PC-3 (cell line): Measurements from ENCODE around the gene CLRN3. TPM values are rescaled to one million over a fixed set of nuclear protein-coding genes. Genes with fewer than 3 reads are reported as not detected.

Source experiments
- ATAC-seq: fragments of 200-7000 bp; cut with Tn5 transposase; 2 replicates; pipeline ENCODE4 v1.9.1; 2020; ENCODE audit warnings: mild to moderate bottlenecking, moderate library complexity
- BruUV-seq: library from RNA; stranded (reverse); fragments of 400-500 nt; replicated peaks from 2 replicates; lab custom pipeline; 2021; lab: Mats Ljungman, UMichigan
- CTCF ChIA-PET: fragments of 300-600 bp; sonication (Branson Sonifier 250); formaldehyde crosslinking; loops from one replicate; lab custom pipeline; 2022; ENCODE audit warnings: antibody characterized with exemption; lab: Charles Lee
- POLR2A ChIA-PET: fragments of 300-600 bp; sonication (Branson Sonifier 250); formaldehyde crosslinking; loops from one replicate; lab custom pipeline; 2022; ENCODE audit warnings: antibody characterized with exemption; ENCODE audit not compliant: unreplicated experiment; lab: Charles Lee
- DNase-seq: peaks from one replicate; pipeline ENCODE4 v3.0.0-alpha.2; 2015
- H2AFZ ChIP-seq: fragments of 300-600 bp; sonication (generic); 2 replicates; pipeline ENCODE4 v1.6.0; 2016; ENCODE audit warnings: antibody characterized with exemption, low read length
- H3F3A ChIP-seq: fragments of 300-600 bp; sonication (generic); one replicate; pipeline ENCODE4 v1.6.0; 2017; ENCODE audit warnings: antibody characterized with exemption, low read length, control low read depth, mild to moderate bottlenecking; ENCODE audit not compliant: unreplicated experiment
- H3K27ac ChIP-seq: fragments of 300-600 bp; sonication (generic); 2 replicates; pipeline ENCODE4 v1.5.1; 2016; ENCODE audit warnings: mild to moderate bottlenecking, low read length
- H3K27me3 ChIP-seq: fragments of 300-600 bp; sonication (generic); 2 replicates; pipeline ENCODE4 v1.6.1; 2016; ENCODE audit warnings: low read length, mixed read lengths
- H3K36me3 ChIP-seq: fragments of 300-600 bp; sonication (generic); 2 replicates; pipeline ENCODE4 v1.6.1; 2016; ENCODE audit warnings: low read depth, mixed run types, low read length, mixed read lengths
- H3K4me1 ChIP-seq: fragments of 300-600 bp; sonication (generic); 2 replicates; pipeline ENCODE4 v1.5.1; 2016; ENCODE audit warnings: low read length; ENCODE audit not compliant: insufficient read depth
- H3K4me2 ChIP-seq: fragments of 300-600 bp; sonication (generic); 2 replicates; pipeline ENCODE4 v1.6.0; 2016; ENCODE audit warnings: low read length
- H3K4me3 ChIP-seq: fragments of 300-600 bp; sonication (generic); 2 replicates; pipeline ENCODE4 v1.5.1; 2016; ENCODE audit warnings: mild to moderate bottlenecking, low read length, mixed read lengths
- H3K79me2 ChIP-seq: fragments of 300-600 bp; sonication (generic); 2 replicates; pipeline ENCODE4 v1.6.1; 2017; ENCODE audit warnings: low read length, mixed read lengths
- H3K9ac ChIP-seq: fragments of 300-600 bp; sonication (generic); 2 replicates; pipeline ENCODE4 v1.6.0; 2016; ENCODE audit warnings: mild to moderate bottlenecking, low read length
- H3K9me2 ChIP-seq: fragments of 300-600 bp; sonication (generic); replicated peaks from 2 replicates; pipeline ENCODE4 v1.6.1; 2016; ENCODE audit warnings: mixed run types, low read length, mixed read lengths
- H3K9me3 ChIP-seq: fragments of 300-600 bp; sonication (generic); 2 replicates; pipeline ENCODE4 v1.6.1; 2016; ENCODE audit warnings: low read length, mixed read lengths
- H4K20me1 ChIP-seq: fragments of 300-600 bp; sonication (generic); 2 replicates; pipeline ENCODE4 v1.6.1; 2016; ENCODE audit warnings: low read length, mixed read lengths
- CTCF ChIP-seq: fragments of 300-600 bp; sonication (generic); conservative IDR thresholded peaks from 2 replicates; pipeline ENCODE4 v1.5.1; 2017; ENCODE audit warnings: antibody characterized with exemption, low read depth, mild to moderate bottlenecking, low read length
- EZH2 ChIP-seq: fragments of 300-600 bp; sonication (generic); IDR thresholded peaks from one replicate; pipeline ENCODE4 v1.6.1; 2017; ENCODE audit warnings: antibody characterized with exemption, mild to moderate bottlenecking, low read length; ENCODE audit not compliant: unreplicated experiment
- EZH2phosphoT487 ChIP-seq: fragments of 300-600 bp; sonication (generic); IDR thresholded peaks from 2 replicates; pipeline ENCODE4 v1.6.1; 2018; ENCODE audit warnings: mild to moderate bottlenecking, antibody characterized with exemption, low read length, borderline replicate concordance
- intact Hi-C: fragments of 100-400 bp; cut with micrococcal nuclease; formaldehyde crosslinking; loops from 2 replicates; pipeline ENCODE4 v1.9.0; 2023
- total RNA-seq: library from RNA; depleted of rRNA; stranded (reverse); fragments of >200 nt; gene quantifications from 2 replicates; pipeline ENCODE4 v1.2.3, GENCODE V29; 2014

The CLRN3 gene
- total RNA-seq, 1 experiment from 2014 or later = not detected

- no peaks in the 10 kb centered on the region for H3K36me3 ChIP-seq
- H3K27ac ChIP-seq = no peak overlapping the region
- POLR2A ChIA-PET = no interaction called here
- no peaks in the 10 kb centered on the region for H3K9me2 ChIP-seq
- H3K4me3 ChIP-seq = no peak overlapping the region
- ATAC-seq = no peak
- no peaks in the 10 kb centered on the region for H4K20me1 ChIP-seq
- CTCF ChIA-PET = no interaction called here
- H3K9ac ChIP-seq = no peak overlapping the region
- H3K4me1 ChIP-seq = no peaks in the 10 kb centered on the region
- H3K79me2 ChIP-seq = no peaks in the 10 kb centered on the region
- H3K4me2 ChIP-seq = no peak overlapping the region
- TF ChIP-seq EZH2phosphoT487 = no peak
- TF ChIP-seq EZH2 = no peak
- no peak for TF ChIP-seq CTCF
- no peaks in the 10 kb centered on the region for H3F3A ChIP-seq
- intact Hi-C loops = no loop called here
- no TSS peak for BruUV-seq
- H3K9me3 ChIP-seq = no peaks in the 10 kb centered on the region
- DNase-seq = no peak
- no peak overlapping the region for H2AFZ ChIP-seq
- no peaks in the 10 kb centered on the region for H3K27me3 ChIP-seq
Observed at GRCh38 chr10:127935071-127935561, 42.4 kb upstream of the CLRN3 start.

- H3K9me3 ChIP-seq = no peaks in the 10 kb centered on the region
- no peak overlapping the region for H3K9ac ChIP-seq
- ATAC-seq (no peak), DNase-seq (no peak)
- H3K27ac ChIP-seq = no peak overlapping the region
- ChIA-PET POLR2A (no interaction called here), CTCF (no interaction called here)
- no peak overlapping the region for H3K4me3 ChIP-seq
- H3K4me2 ChIP-seq = no peak overlapping the region
- TF ChIP-seq EZH2phosphoT487 (no peak), CTCF (no peak), EZH2 (no peak)
- H3K79me2 ChIP-seq = no peaks in the 10 kb centered on the region
- no peaks in the 10 kb centered on the region for H3K36me3 ChIP-seq
- no peaks in the 10 kb centered on the region for H4K20me1 ChIP-seq
- no peaks in the 10 kb centered on the region for H3K4me1 ChIP-seq
- H3K27me3 ChIP-seq = no peaks in the 10 kb centered on the region
- intact Hi-C loops = no loop called here
- H3K9me2 ChIP-seq = no peaks in the 10 kb centered on the region
- BruUV-seq = no TSS peak
- no peak overlapping the region for H2AFZ ChIP-seq
- H3F3A ChIP-seq = no peaks in the 10 kb centered on the region
Observed at GRCh38 chr10:127934383-127934782, 41.6 kb upstream of the CLRN3 start.

GRCh38 chr10:127933271-127933670, 40.5 kb upstream of the CLRN3 start:
- H3K4me2 ChIP-seq = no peak overlapping the region
- DNase-seq = no peak
- TF ChIP-seq EZH2 (no peak), CTCF (no peak), EZH2phosphoT487 (no peak)
- ChIA-PET POLR2A (no interaction called here), CTCF (no interaction called here)
- no peak overlapping the region for H3K9ac ChIP-seq
- H3K27ac ChIP-seq = no peak overlapping the region
- H2AFZ ChIP-seq = no peak overlapping the region
- intact Hi-C loops = no loop called here
- H3K9me3 ChIP-seq = no peaks in the 10 kb centered on the region
- no peaks in the 10 kb centered on the region for H4K20me1 ChIP-seq
- BruUV-seq = no TSS peak
- no peaks in the 10 kb centered on the region for H3K9me2 ChIP-seq
- H3K4me3 ChIP-seq = no peak overlapping the region
- H3F3A ChIP-seq = no peaks in the 10 kb centered on the region
- ATAC-seq = no peak
- no peaks in the 10 kb centered on the region for H3K79me2 ChIP-seq
- H3K4me1 ChIP-seq = no peaks in the 10 kb centered on the region
- H3K27me3 ChIP-seq = no peaks in the 10 kb centered on the region
- H3K36me3 ChIP-seq = no peaks in the 10 kb centered on the region
